ENCODE results near the gene SF3B4.
"Not testable (repeated sequence)": the region's sequence is repeated elsewhere in the genome, so short reads cannot be mapped to it uniquely, and the experiment has no call there.

Gene SF3B4

GRCh38 chr1:149945206-149945605 is 17.6 kb upstream of the SF3B4 start:
- TF ChIP-seq CTCF (IDR thresholded peaks at IDR 0.05; ENCODE audit: low read depth, low read length) (no peak), MYC (IDR thresholded peaks at IDR 0.05; ENCODE audit: low read depth, low read length) (no peak), POLR2A (IDR thresholded peaks at IDR 0.05; ENCODE audit: extremely low read depth, insufficient read length) (no peak)
- TF ChIP-seq, protein P1, sequence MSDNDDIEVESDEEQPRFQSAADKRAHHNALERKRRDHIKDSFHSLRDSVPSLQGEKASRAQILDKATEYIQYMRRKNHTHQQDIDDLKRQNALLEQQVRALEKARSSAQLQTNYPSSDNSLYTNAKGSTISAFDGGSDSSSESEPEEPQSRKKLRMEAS (IDR thresholded peaks at IDR 0.05; ENCODE audit: low read depth, low read length), result no peak
- H3K4me3 ChIP-seq (ENCODE audit: low read depth, low read length), result no peak overlapping the region
- no peak for DNase-seq (ENCODE audit: low read depth)

GRCh38 chr1:149942885-149943284 is 15.3 kb upstream of the SF3B4 start:
- TF ChIP-seq CTCF (IDR thresholded peaks at IDR 0.05; ENCODE audit: low read depth, low read length) (no peak), MYC (IDR thresholded peaks at IDR 0.05; ENCODE audit: low read depth, low read length) (no peak)
- DNase-seq (ENCODE audit: low read depth), result no peak

DNA sequence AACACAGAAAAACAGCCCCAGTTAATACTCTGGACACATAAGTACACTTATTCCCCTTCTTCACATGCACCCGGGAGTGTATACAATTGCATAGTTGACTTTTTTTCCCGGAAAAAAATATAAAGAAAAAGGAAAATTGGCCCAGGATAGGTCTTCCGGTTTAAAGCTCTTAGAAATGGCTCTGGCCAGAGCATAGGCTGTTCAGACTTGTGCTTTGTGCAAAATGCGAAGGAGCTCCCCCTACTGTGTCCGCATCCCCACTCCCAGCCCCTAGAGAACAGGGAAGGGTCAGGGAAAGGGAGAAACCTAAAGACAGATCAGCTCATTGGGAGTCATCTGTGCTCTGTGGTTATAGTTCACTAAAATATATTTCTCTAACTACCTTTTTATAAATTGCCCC is 14.6 kb upstream of the SF3B4 start:
- no peak overlapping the region for H3K4me3 ChIP-seq (ENCODE audit: low read depth, low read length)
- no peak for DNase-seq (ENCODE audit: low read depth)
- TF ChIP-seq POLR2A (IDR thresholded peaks at IDR 0.05; ENCODE audit: extremely low read depth, insufficient read length), result no peak
- TF ChIP-seq, protein P1 (IDR thresholded peaks at IDR 0.05; ENCODE audit: low read depth, low read length), result no peak
- TF ChIP-seq CTCF (IDR thresholded peaks at IDR 0.05; ENCODE audit: low read depth, low read length), result peak; percentile 14
- no peak for TF ChIP-seq MYC (IDR thresholded peaks at IDR 0.05; ENCODE audit: low read depth, low read length)

More at GRCh38 chr1:149942885-149943284, 15.3 kb upstream of the SF3B4 start:
- H3K4me3 ChIP-seq (ENCODE audit: low read depth, low read length), result no peak overlapping the region

- DNase-seq (ENCODE audit: low read depth), result no peak
- TF ChIP-seq MYC (IDR thresholded peaks at IDR 0.05; ENCODE audit: low read depth, low read length) (no peak), POLR2A (IDR thresholded peaks at IDR 0.05; ENCODE audit: extremely low read depth, insufficient read length) (no peak), CTCF (IDR thresholded peaks at IDR 0.05; ENCODE audit: low read depth, low read length) (no peak)
- TF ChIP-seq, protein P1 (IDR thresholded peaks at IDR 0.05; ENCODE audit: low read depth, low read length), result no peak
- no peak overlapping the region for H3K4me3 ChIP-seq (ENCODE audit: low read depth, low read length)
Measured at GRCh38 chr1:149940427-149940826, 12.8 kb upstream of the SF3B4 start.

GRCh38 chr1:149938668-149939003 is 11.0 kb upstream of the SF3B4 start:
- H3K4me3 ChIP-seq (ENCODE audit: low read depth, low read length); DNase-seq (ENCODE audit: low read depth): not testable (repeated sequence)

GRCh38 chr1:149937759-149938158 is 10.2 kb upstream of the SF3B4 start:
- H3K4me3 ChIP-seq (ENCODE audit: low read depth, low read length), result no peak overlapping the region
- peak; percentile 29 for DNase-seq (ENCODE audit: low read depth)
- TF ChIP-seq MYC (IDR thresholded peaks at IDR 0.05; ENCODE audit: low read depth, low read length) (no peak), CTCF (IDR thresholded peaks at IDR 0.05; ENCODE audit: low read depth, low read length) (no peak)
